GM19099 (cell line): ENCODE results near the gene ATXN3.
A peak's percentile ranks its signal among the peaks of the same experiment; 100 is the strongest.

Experiments
- POLR2A ChIP-seq: IDR thresholded peaks from 3 replicates; pipeline ENCODE4 v1.6.1; 2011; ENCODE audit warnings: low read depth; ENCODE audit not compliant: insufficient read length; ENCODE audit errors: extremely low read depth

ATXN3 gene

GRCh38 chr14:92105073-92105892 is 1.1 kb downstream of the ATXN3 start:
- TF ChIP-seq POLR2A: no peak

GRCh38 chr14:92103363-92103989 is 2.9 kb downstream of the ATXN3 start:
- TF ChIP-seq POLR2A: no peak

GRCh38 chr14:92099802-92100201 is 6.6 kb downstream of the ATXN3 start:
- no peak for TF ChIP-seq POLR2A

GRCh38 chr14:92093320-92093719 is 13.1 kb downstream of the ATXN3 start:
- TF ChIP-seq POLR2A: no peak

GRCh38 chr14:92088494-92088893 is 17.9 kb downstream of the ATXN3 start:
- no peak for TF ChIP-seq POLR2A

- TF ChIP-seq POLR2A: no peak
These were observed 31.8 kb downstream of the ATXN3 start for GRCh38 chr14:92074555-92074954.

- no peak for TF ChIP-seq POLR2A
These were observed 48.1 kb downstream of the ATXN3 start for GRCh38 chr14:92058006-92058917.

- TF ChIP-seq POLR2A: no peak
These were observed 56.6 kb downstream of the ATXN3 start for GRCh38 chr14:92049781-92050180.

- no peak for TF ChIP-seq POLR2A
These were observed 65.2 kb downstream of the ATXN3 start for GRCh38 chr14:92041203-92041602.

- no peak for TF ChIP-seq POLR2A
These were observed 65.8 kb downstream of the ATXN3 start for GRCh38 chr14:92040431-92041051.

- peak; percentile 98 for TF ChIP-seq POLR2A
These were observed 66.5 kb downstream of the ATXN3 start, which contains the start of gene TRIP11 for GRCh38 chr14:92039719-92040430. Gene TRIP11, minus strand, starts transcription at chr14:92040059. Its CDS starts 374 bp downstream, at chr14:92039685.

GRCh38 chr14:92039063-92039718 is 67.2 kb downstream of the ATXN3 start:
- no peak for TF ChIP-seq POLR2A

GRCh38 chr14:92037989-92038388 is 68.4 kb downstream of the ATXN3 start:
- TF ChIP-seq POLR2A: no peak

GRCh38 chr14:92035890-92036289 is 70.5 kb downstream of the ATXN3 start:
- TF ChIP-seq POLR2A: no peak
